Prostate gland (tissue), 2 donors: ENCODE results near the gene GNL2.
"Not testable (repeated sequence)": the region's sequence is repeated elsewhere in the genome, so short reads cannot be mapped to it uniquely, and the experiment has no call there.

Source experiments
- POLR2A ChIP-seq: fragments of 450-650 bp; IDR thresholded peaks from one replicate; pipeline ENCODE4 v1.6.1; 2016; ENCODE audit warnings: antibody characterized with exemption, mild to moderate bottlenecking
- POLR2AphosphoS5 ChIP-seq: sonication (generic); formaldehyde crosslinking; IDR thresholded peaks from one replicate; pipeline ENCODE4 v1.6.1; 2017; ENCODE audit warnings: antibody characterized with exemption
- TF ChIP-seq, protein P1 (sequence below), 4 experiments: fragments of 200-600 bp in 2 of 4; fragments of 450-650 bp in 2 of 4; sonication (generic) in 2 of 4; IDR thresholded peaks; 1 replicate in 3 of 4; 2 replicates in 1 of 4; pipeline ENCODE4 v1.5.1; 2016 to 2019; ENCODE audit warnings: antibody characterized with exemption in 4 of 4, mild to moderate bottlenecking in 2 of 4, moderate library complexity in 2 of 4

DNA sequence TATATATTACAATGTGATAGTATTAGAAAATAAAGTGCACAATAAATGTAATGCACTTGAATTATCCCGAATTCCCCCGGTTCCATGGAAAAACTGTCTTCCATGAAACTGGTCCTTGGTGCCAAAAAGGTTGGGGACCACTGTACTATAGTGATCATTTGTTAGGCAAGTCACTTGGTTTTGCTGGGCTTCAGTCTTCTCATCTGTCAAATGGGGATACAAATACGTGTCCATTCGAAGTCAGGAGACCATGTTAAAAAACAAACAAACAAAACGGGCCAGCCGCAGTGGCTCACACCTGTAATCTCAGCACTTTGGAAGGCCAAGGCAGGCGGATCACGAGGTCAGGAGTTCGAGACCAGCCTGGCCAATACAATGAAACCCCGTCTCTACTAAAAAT is 56.6 kb downstream of the GNL2 start:
- TF ChIP-seq, protein P1, sequence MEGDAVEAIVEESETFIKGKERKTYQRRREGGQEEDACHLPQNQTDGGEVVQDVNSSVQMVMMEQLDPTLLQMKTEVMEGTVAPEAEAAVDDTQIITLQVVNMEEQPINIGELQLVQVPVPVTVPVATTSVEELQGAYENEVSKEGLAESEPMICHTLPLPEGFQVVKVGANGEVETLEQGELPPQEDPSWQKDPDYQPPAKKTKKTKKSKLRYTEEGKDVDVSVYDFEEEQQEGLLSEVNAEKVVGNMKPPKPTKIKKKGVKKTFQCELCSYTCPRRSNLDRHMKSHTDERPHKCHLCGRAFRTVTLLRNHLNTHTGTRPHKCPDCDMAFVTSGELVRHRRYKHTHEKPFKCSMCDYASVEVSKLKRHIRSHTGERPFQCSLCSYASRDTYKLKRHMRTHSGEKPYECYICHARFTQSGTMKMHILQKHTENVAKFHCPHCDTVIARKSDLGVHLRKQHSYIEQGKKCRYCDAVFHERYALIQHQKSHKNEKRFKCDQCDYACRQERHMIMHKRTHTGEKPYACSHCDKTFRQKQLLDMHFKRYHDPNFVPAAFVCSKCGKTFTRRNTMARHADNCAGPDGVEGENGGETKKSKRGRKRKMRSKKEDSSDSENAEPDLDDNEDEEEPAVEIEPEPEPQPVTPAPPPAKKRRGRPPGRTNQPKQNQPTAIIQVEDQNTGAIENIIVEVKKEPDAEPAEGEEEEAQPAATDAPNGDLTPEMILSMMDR (IDR thresholded peaks at IDR 0.05) = not testable (repeated sequence)
- TF ChIP-seq POLR2A, POLR2AphosphoS5: not testable (repeated sequence)
